H9 (cell line): ENCODE results near the gene PITPNB. TPM values are rescaled to one million over a fixed set of nuclear protein-coding genes. Genes with fewer than 3 reads are reported as not detected.

Source experiments
- DNase-seq: peaks from one replicate; pipeline ENCODE4 v3.0.0-alpha.2; 2017
- H2AFZ ChIP-seq: one replicate; pipeline ENCODE4 v1.6.1; 2013; ENCODE audit warnings: mild to moderate bottlenecking, low read length, control low read depth, moderate library complexity
- H2AK5ac ChIP-seq: 2 replicates; pipeline ENCODE4 v1.6.1; 2013; ENCODE audit warnings: low read length, control low read depth, mixed read lengths; ENCODE audit not compliant: insufficient read length
- H2BK120ac ChIP-seq: one replicate; pipeline ENCODE4 v1.6.1; 2013; ENCODE audit warnings: low read depth, mild to moderate bottlenecking, low read length, control low read depth, inconsistent platforms; ENCODE audit not compliant: poor library complexity, severe bottlenecking
- H2BK12ac ChIP-seq: 2 replicates; pipeline ENCODE4 v1.6.1; 2013; ENCODE audit warnings: low read length, control low read depth, mixed read lengths, low read depth; ENCODE audit not compliant: insufficient read length
- H2BK15ac ChIP-seq: 2 replicates; pipeline ENCODE4 v1.6.1; 2013; ENCODE audit warnings: low read depth, low read length, control low read depth
- H2BK20ac ChIP-seq: one replicate; pipeline ENCODE4 v1.6.1; 2013; ENCODE audit warnings: low read depth, mild to moderate bottlenecking, low read length, control low read depth, inconsistent platforms; ENCODE audit not compliant: poor library complexity, severe bottlenecking
- H2BK5ac ChIP-seq: 2 replicates; pipeline ENCODE4 v1.6.1; 2013; ENCODE audit warnings: low read length, control low read depth, mixed read lengths; ENCODE audit not compliant: insufficient read length
- H3K14ac ChIP-seq: 2 replicates; pipeline ENCODE4 v1.6.1; 2013; ENCODE audit warnings: low read length, control low read depth; ENCODE audit not compliant: insufficient read depth
- H3K18ac ChIP-seq: 2 replicates; pipeline ENCODE4 v1.6.1; 2013; ENCODE audit warnings: low read depth, mild to moderate bottlenecking, mixed read lengths, low read length, control low read depth; ENCODE audit not compliant: insufficient read length
- H3K23ac ChIP-seq: 2 replicates; pipeline ENCODE4 v1.6.1; 2013; ENCODE audit warnings: low read length, control low read depth, mixed read lengths, low read depth; ENCODE audit not compliant: insufficient read length
- H3K23me2 ChIP-seq: 2 replicates; pipeline ENCODE4 v1.6.1; 2013; ENCODE audit warnings: low read depth, mild to moderate bottlenecking, mixed read lengths, low read length, control low read depth; ENCODE audit not compliant: insufficient read length, poor library complexity, severe bottlenecking
- H3K27ac ChIP-seq: 2 replicates; pipeline ENCODE4 v1.5.1; 2013; ENCODE audit warnings: low read length, control low read depth, mixed read lengths, low read depth; ENCODE audit not compliant: insufficient read length
- H3K27me3 ChIP-seq: 2 replicates; pipeline ENCODE4 v1.6.1; 2013; ENCODE audit warnings: low read length, control low read depth, inconsistent platforms; ENCODE audit not compliant: insufficient read depth
- H3K4ac ChIP-seq: 2 replicates; pipeline ENCODE4 v1.6.1; 2013; ENCODE audit warnings: low read depth, mild to moderate bottlenecking, control low read depth, inconsistent platforms, low read length, moderate library complexity
- H3K4me1 ChIP-seq: 2 replicates; pipeline ENCODE4 v1.6.1; 2013; ENCODE audit warnings: low read length, control low read depth, inconsistent platforms; ENCODE audit not compliant: insufficient read depth
- H3K4me2 ChIP-seq: 2 replicates; pipeline ENCODE4 v1.6.1; 2013; ENCODE audit warnings: low read length, control low read depth, mixed read lengths; ENCODE audit not compliant: insufficient read length, insufficient read depth
- H3K56ac ChIP-seq: 2 replicates; pipeline ENCODE4 v1.6.1; 2013; ENCODE audit warnings: low read depth, mild to moderate bottlenecking, mixed read lengths, low read length, control low read depth; ENCODE audit not compliant: insufficient read length
- H3K79me1 ChIP-seq: 2 replicates; pipeline ENCODE4 v1.6.1; 2013; ENCODE audit warnings: low read depth, mild to moderate bottlenecking, moderate library complexity, low read length, control low read depth, inconsistent platforms; ENCODE audit not compliant: insufficient read depth, poor library complexity, severe bottlenecking
- H3K79me2 ChIP-seq: 2 replicates; pipeline ENCODE4 v1.6.1; 2013; ENCODE audit warnings: low read length, control low read depth, inconsistent platforms; ENCODE audit not compliant: insufficient read depth
- H3K9ac ChIP-seq: 2 replicates; pipeline ENCODE4 v1.6.1; 2013; ENCODE audit warnings: low read length, control low read depth, mixed read lengths; ENCODE audit not compliant: insufficient read length; ENCODE audit errors: extremely low read depth
- H3K9me3 ChIP-seq: one replicate; pipeline ENCODE4 v1.6.1; 2013; ENCODE audit warnings: low read depth, low read length, inconsistent platforms; ENCODE audit not compliant: control insufficient read depth
- H3T11ph ChIP-seq: one replicate; pipeline ENCODE4 v1.6.1; 2013; ENCODE audit warnings: mild to moderate bottlenecking, low read length, control low read depth, inconsistent platforms
- H4K20me1 ChIP-seq: one replicate; pipeline ENCODE4 v1.6.1; 2013; ENCODE audit not compliant: control insufficient read depth, insufficient read length, insufficient read depth
- H4K5ac ChIP-seq: 2 replicates; pipeline ENCODE4 v1.6.1; 2013; ENCODE audit warnings: low read depth, mild to moderate bottlenecking, mixed read lengths, low read length, control low read depth; ENCODE audit not compliant: insufficient read length
- H4K8ac ChIP-seq: replicated peaks from 2 replicates; pipeline ENCODE4 v1.6.1; 2013; ENCODE audit warnings: low read length, control low read depth, mixed read lengths, low read depth; ENCODE audit not compliant: insufficient read length
- H4K91ac ChIP-seq: 2 replicates; pipeline ENCODE4 v1.6.1; 2013; ENCODE audit warnings: low read depth, mild to moderate bottlenecking, moderate library complexity, mixed read lengths, low read length, control low read depth; ENCODE audit not compliant: insufficient read length
- H3K27ac Mint-ChIP-seq, 3 experiments: 2 replicates in 2 of 3; 3 replicates in 1 of 3; pipeline ENCODE4 v1.8.0; 2020 to 2021; ENCODE audit warnings: mixed read lengths in 3 of 3, mild to moderate bottlenecking in 1 of 3, moderate library complexity in 1 of 3
- H3K27me3 Mint-ChIP-seq: 2 replicates; pipeline ENCODE4 v1.8.0; 2021; ENCODE audit warnings: low read depth, mild to moderate bottlenecking, moderate library complexity, mixed read lengths
- H3K36me3 Mint-ChIP-seq, 3 experiments: 2 replicates in 2 of 3; 3 replicates in 1 of 3; pipeline ENCODE4 v1.8.0; 2020 to 2021; ENCODE audit warnings: low read depth in 3 of 3, mixed read lengths in 3 of 3; ENCODE audit not compliant: insufficient read depth in 1 of 3
- H3K4me1 Mint-ChIP-seq, 2 experiments: 2 replicates each; pipeline ENCODE4 v1.8.0; 2020; ENCODE audit warnings: mixed read lengths in 2 of 2
- H3K4me3 Mint-ChIP-seq, 2 experiments: 2 replicates in 1 of 2; 3 replicates in 1 of 2; pipeline ENCODE4 v1.8.0; 2020 to 2021; ENCODE audit warnings: mild to moderate bottlenecking in 2 of 2, mixed read lengths in 2 of 2, moderate library complexity in 1 of 2
- H3K9me3 Mint-ChIP-seq, 2 experiments: 2 replicates in 1 of 2; 3 replicates in 1 of 2; pipeline ENCODE4 v1.8.0; 2020; ENCODE audit warnings: mild to moderate bottlenecking in 2 of 2, mixed read lengths in 2 of 2, moderate library complexity in 1 of 2
- CTCF ChIP-seq: fragments of 200-600 bp; sonication (generic); conservative IDR thresholded peaks from 3 replicates; pipeline ENCODE4 v1.8.0; 2021; ENCODE audit warnings: antibody characterized with exemption, mild to moderate bottlenecking
- WGBS: extraction: QIAGEN DNeasy Blood & Tissue Kit; methylation state at CpG from one replicate; pipeline ENCODE4 v1.1.7; 2013; ENCODE audit warnings: missing lambda C conversion rate, low lambda C conversion rate, mixed read lengths; ENCODE audit not compliant: insufficient read length; ENCODE audit errors: extremely low coverage; 5-methylcytosine and 5-hydroxymethylcytosine counted together
- total RNA-seq: library from RNA; stranded (reverse); gene quantifications from 2 replicates; pipeline ENCODE4 v1.2.1, GENCODE V29; 2021

PITPNB gene
- total RNA-seq, 1 experiment from 2014 or later, result 106 TPM

GRCh38 chr22:27823221-27823620 lies 95.8 kb downstream of the PITPNB start:
- no peak overlapping the region for H3K9ac ChIP-seq
- TF ChIP-seq CTCF, result no peak
- no peaks in the 10 kb centered on the region for H3K27me3 ChIP-seq
- H4K91ac ChIP-seq, result no peak overlapping the region
- no peak overlapping the region for H3K4ac ChIP-seq
- no peak overlapping the region for H4K5ac ChIP-seq
- H3K14ac ChIP-seq, result no peak overlapping the region
- no peak overlapping the region for H3K4me2 ChIP-seq
- H2BK12ac ChIP-seq, result no peak overlapping the region
- no peaks in the 10 kb centered on the region for H3K79me2 ChIP-seq
- Mint-ChIP-seq H3K27ac (no peak overlapping the region), H3K27me3 (peaks cover 3% of the 10 kb centered on the region), H3K4me3 (no peak overlapping the region), H3K36me3 (peaks cover 0 to 2% (median 0%) of the 10 kb centered on the region in 3 experiments; a peak in 1 of 7 replicates), H3K9me3 (peaks cover 0 to 9% of the 10 kb centered on the region in 2 experiments; a peak in 1 of 5 replicates), H3K4me1 (peaks cover 3 to 7% of the 10 kb centered on the region in 2 experiments)
- H3K4me1 ChIP-seq, result no peaks in the 10 kb centered on the region
- WGBS, result no CpG with 5 or more reads among the region's 1 CpG
- H2AK5ac ChIP-seq, result no peak overlapping the region
- H2BK5ac ChIP-seq, result no peak overlapping the region
- H3K18ac ChIP-seq, result no peak overlapping the region
- no peak overlapping the region for H2BK20ac ChIP-seq
- no peak overlapping the region for H2BK120ac ChIP-seq
- no peak overlapping the region for H3K56ac ChIP-seq
- no peak overlapping the region for H3K27ac ChIP-seq
- no peak for DNase-seq
- no peaks in the 10 kb centered on the region for H3K79me1 ChIP-seq
- H3K9me3 ChIP-seq, result no peaks in the 10 kb centered on the region
- H4K20me1 ChIP-seq, result no peaks in the 10 kb centered on the region
- no peak overlapping the region for H4K8ac ChIP-seq
- H3K23ac ChIP-seq, result no peak overlapping the region
- no peak overlapping the region for H3T11ph ChIP-seq
- H2AFZ ChIP-seq, result no peak overlapping the region
- H3K23me2 ChIP-seq, result no peaks in the 10 kb centered on the region
- H2BK15ac ChIP-seq, result no peak overlapping the region
